OCI-M1 (cell line): ENCODE results near the gene SORCS2.
"Not testable (repeated sequence)": the region's sequence is repeated elsewhere in the genome, so short reads cannot be mapped to it uniquely, and the experiment has no call there.

Experiments used
- DNase-seq: peaks from one replicate; lab custom pipeline; 2025; lab: John Stamatoyannopoulos, UW

Gene SORCS2

DNA sequence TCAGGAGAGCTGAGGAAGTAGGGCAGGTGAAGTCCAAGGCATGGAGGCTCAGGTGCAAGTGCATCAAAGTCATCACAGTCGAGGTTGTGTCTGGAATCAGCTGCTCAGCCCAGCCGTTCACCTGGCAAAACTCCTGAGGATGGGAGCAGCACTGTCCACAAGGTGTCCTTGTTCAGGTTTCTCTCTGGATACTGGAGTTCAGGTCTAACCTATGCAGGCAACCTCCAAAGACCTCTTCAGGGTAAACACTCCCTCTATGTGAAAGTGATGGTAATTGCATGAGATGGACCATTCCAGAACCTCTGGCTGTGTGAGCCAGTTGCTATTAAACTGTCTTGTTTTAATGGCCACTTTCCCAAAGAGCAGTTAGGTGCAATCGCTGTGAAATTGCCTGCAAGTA is 362.6 kb downstream of the SORCS2 start:
- no peak for DNase-seq

- DNase-seq = no peak
Observed at GRCh38 chr4:7556558-7556957, 364.2 kb downstream of the SORCS2 start.

DNA sequence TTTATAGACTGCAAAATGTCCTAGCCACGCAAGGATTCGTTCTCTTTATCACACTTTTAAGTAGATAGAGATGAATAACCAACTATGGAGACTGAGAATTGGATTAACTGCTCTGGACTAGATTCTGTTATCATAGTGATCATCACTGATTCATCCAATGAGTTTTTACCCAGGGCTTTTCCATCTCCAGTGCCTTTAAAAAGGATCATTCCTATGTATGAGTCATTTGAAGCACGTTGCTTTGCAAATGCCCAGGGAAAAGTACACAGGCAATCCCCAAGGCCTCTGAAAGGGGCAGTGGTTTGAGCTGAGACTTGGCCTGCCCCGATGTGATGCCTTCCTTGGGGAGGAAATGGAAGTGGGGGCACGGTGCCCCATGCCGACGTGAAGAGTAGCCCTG is 365.1 kb downstream of the SORCS2 start:
- DNase-seq = no peak

- DNase-seq = no peak
Observed at GRCh38 chr4:7558436-7558835, 366.1 kb downstream of the SORCS2 start.

DNA sequence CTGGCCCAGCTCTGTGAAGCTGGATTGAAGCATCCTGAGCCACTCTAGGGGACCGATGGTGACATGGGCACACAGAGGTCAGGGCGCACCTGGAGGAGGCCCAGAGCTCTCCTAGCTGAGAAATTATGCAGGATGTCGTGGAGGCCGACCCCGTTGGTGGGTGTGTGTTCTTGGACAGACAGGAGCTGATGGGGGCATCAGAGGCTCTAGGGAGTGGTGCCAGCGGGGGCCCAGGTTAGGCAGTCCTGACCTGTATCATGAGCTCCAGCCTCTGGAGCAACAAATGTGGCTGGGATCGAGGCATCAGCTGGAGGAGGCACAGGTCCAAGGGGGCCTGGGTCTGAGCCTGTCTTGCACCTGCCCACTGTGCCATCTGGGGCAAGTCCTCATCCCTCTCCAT is 367.0 kb downstream of the SORCS2 start:
- DNase-seq = no peak

- no peak for DNase-seq
Observed at GRCh38 chr4:7559741-7560395, 367.5 kb downstream of the SORCS2 start.

GRCh38 chr4:7561557-7561956 is 369.2 kb downstream of the SORCS2 start:
- no peak for DNase-seq

DNA sequence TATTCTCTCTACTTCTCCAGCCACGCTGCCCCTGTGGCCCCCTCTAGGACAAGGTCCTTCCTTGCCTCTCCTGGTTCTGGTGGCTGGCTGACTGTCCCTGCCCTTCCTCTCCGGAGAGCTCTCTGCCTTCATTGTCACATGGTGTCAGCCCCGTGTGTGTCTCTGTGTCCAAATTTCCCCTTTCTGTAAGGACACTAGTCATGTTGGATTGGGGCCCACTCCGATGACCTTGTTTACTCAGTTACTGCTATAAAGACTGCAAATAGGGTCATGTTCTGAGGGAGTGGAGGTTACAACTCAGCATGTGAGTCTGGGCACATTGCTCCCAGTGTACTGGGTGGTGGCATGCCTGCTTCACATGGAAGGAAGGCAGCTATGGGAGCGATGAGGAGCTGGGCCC is 371.9 kb downstream of the SORCS2 start:
- no peak for DNase-seq

GRCh38 chr4:7565483-7565882 is 373.1 kb downstream of the SORCS2 start:
- DNase-seq = no peak

GRCh38 chr4:7569810-7570783 is 377.8 kb downstream of the SORCS2 start:
- no peak for DNase-seq

GRCh38 chr4:7571001-7571400 is 378.7 kb downstream of the SORCS2 start:
- no peak for DNase-seq

DNA sequence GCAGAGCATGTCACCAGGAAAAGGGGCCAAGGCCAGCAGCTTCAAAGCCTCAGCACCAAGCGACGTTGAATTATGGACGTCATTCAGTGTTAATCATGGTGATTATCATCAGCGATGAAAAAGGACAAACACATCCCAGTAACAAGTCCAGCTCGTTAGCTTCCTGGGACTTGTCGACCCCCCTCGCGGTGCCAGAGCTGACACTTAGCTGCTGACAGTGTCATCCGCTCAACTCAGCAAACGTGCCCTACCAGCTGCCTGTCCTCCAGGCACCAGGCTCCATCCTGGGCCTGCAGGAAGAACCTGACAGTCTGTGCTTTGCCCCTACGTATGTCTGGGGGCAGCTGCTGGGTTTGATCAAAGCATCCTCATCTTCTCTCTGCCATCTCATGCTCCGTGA is 379.4 kb downstream of the SORCS2 start:
- DNase-seq = no peak

DNA sequence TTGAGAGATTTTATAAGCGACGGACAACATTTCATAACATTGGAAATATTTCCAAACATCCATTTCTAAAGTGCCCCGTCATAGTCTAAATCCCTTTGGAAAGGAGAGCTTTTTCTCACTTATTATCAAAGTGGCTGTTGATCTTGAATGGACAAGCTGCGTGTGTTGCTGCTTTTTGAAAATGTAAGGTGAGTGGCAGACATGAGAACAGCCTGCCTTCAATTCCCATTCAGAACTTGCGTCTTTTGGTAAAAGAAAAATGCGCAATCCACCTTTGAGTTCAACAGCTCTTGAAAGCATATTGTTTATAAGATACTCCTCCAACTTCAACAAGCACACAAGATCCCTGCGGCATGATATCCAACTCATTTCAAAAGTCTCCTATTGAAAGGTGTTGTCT is 380.6 kb downstream of the SORCS2 start:
- DNase-seq = no peak

- DNase-seq = no peak
Observed at GRCh38 chr4:7573576-7574091, 381.3 kb downstream of the SORCS2 start.

GRCh38 chr4:7574287-7575014 is 382.1 kb downstream of the SORCS2 start:
- no peak for DNase-seq

DNA sequence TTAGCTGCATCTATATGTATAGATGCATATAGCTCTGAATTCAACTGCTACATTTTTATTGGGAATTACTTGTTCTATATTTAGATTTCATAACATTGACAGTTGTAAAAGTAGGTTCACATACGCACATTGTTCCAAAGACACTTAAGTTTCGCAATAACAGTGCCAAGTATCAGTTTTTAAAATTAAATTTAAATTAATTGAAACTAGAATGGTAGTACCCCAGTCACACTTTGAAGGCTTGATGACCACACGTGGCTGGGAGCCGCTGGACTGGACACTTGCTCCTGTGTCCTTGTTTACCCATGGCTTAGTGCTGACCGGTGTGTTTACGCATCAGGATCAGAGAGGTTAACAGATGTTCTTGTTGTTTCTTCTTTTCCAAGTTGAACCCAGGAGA is 383.1 kb downstream of the SORCS2 start:
- no peak for DNase-seq

DNA sequence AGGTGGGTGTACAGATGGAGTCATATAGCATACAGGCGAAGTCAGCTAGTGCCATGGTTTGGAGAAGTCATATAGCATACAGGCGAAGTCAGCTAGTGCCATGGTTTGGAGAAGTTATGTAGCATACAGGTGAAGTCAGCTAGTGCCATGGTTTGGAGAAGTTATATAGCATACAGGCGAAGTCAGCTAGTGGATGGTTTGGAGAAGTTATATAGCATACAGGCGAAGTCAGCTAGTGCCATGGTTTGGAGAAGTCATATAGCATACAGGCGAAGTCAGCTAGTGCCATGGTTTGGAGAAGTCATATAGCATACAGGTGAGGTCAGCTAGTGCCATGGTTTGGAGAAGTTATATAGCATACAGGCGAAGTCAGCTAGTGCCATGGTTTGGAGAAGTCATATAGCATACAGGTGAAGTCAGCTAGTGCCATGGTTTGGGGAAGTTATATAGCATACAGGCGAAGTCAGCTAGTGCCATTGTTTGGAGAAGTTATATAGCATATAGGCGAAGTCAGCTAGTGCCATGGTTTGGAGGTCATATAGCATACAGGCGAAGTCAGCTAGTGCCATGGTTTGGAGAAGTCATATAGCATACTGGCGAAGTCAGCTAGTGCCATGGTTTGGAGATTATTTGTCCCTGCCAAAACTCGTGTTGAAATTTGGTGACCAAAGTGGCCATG is 385.2 kb downstream of the SORCS2 start:
- not testable (repeated sequence) for DNase-seq

DNA sequence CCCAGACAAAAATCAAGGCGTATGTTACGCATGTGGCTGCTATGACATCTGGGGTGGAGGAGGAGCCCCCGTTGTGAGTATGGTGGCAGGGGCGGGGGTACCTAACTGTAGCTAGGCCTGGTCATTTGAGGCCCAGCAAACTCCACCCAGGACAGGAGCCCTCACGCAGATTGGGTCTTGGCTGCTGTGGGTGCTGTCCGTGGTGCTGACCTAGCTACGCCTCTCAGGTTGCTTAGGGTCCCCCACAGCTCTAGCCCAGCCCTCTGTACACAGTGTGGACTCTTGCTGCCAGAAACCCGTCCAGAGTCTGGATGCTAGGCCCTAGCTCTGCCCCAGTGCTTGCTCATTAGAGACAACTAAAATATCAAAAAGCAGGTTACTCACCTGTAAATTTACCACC is 389.1 kb downstream of the SORCS2 start:
- DNase-seq = peak; percentile 47

DNA sequence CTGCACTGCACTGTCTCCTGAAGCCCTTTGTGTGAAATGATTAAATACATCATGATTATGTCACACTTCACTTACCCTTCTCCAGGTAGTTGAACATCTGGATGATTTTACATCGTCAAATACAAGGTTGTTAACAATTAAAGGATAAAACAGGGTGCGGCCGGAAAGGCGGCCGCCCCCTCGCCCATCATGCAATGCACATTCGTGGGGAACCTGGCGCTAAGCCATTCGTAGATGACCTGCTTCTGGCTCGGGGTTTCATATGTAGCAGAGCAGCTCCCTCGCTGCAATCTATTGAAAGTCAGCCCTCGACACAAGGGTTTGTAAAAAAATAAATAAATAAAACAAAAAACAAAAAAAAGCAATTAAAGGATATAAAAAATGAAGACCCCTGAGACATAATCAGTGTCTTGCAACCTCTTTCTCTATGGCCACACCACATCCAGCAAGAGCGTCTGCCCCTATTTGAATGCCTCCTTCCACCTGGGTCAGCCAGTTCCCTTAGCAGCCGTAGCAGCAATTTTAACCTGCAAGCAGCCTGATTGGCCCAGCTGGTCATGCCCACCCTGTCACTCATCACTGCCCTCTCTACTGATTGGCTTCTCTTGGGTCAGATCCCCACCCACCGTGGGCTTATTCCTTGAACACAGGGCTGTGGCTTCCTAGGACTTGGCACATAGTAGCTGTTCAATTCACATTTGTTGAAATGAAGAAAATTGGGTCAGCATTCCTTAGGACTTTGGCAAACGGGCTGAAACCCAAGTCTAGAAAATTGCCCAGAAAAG is 390.2 kb downstream of the SORCS2 start:
- DNase-seq = no peak

DNA sequence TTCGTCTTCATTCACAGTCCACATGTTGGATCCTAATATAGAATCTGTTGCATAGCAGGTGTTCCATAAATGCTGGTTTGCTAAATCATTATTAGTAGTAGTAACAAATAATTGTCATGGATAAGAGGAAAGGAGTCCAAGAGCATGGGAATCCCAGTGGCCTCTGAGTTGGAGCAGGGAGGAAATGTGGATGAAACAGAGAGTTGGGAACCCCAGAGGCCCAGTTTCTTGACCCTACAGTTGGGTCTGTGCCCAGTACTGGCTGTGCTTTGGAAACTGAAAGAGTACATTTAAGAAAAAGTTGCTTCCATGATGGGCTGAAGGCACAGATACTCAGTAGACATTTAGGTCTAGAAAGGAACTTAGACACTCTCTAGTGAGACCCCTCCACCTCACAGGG is 391.8 kb downstream of the SORCS2 start:
- DNase-seq = no peak

DNA sequence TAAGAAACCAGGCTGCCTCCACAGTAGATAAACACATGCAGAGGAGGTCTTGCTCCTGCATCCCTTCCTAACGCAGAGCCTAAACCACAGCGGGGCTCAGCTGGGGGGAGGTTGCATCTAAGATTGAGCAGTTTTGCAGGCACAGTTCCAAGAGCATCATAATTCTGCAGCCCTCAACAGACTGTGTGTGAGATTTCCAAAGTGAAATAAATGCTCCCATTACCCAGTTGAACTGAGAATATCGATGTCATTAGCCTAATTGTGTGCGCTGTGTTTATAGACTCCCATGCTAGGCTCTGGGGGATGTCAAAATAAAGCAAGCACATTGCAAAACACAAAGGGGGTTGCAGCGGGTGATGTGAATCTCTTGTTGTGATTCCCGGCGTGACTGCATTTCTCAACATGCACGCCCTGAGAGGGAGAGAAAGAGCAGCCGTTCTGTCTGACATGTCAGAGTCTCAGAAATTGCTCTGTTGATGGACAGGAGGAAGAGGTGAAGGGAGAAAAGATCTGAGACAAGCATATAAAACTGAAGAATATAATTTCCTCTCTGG is 392.3 kb downstream of the SORCS2 start:
- no peak for DNase-seq
